Measurements from ENCODE around the gene RPAIN.

DNA sequence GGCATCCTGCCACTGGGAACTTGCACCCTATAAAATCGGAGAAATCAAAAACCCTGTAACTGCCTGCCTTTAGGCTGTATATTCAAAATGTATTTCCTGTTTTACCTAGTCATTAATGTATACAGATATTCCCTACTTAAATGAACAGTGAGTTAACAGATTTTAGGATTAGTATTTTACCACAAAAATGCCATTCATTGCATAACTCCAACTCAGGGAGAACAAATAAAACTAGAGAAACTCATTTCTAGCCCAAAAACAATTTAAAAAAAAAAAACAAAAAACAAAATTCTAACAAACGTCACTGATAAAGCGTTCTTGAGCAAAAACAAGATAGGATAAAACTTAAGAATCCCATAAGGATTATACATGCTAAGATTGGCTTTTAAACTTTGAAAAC, 52.5 kb downstream of the RPAIN start:
- TF ChIP-seq POLR2A (IDR thresholded peaks at IDR 0.05) (no peak), EP300 (IDR thresholded peaks at IDR 0.05) (no peak)
- TF ChIP-seq, protein P1, sequence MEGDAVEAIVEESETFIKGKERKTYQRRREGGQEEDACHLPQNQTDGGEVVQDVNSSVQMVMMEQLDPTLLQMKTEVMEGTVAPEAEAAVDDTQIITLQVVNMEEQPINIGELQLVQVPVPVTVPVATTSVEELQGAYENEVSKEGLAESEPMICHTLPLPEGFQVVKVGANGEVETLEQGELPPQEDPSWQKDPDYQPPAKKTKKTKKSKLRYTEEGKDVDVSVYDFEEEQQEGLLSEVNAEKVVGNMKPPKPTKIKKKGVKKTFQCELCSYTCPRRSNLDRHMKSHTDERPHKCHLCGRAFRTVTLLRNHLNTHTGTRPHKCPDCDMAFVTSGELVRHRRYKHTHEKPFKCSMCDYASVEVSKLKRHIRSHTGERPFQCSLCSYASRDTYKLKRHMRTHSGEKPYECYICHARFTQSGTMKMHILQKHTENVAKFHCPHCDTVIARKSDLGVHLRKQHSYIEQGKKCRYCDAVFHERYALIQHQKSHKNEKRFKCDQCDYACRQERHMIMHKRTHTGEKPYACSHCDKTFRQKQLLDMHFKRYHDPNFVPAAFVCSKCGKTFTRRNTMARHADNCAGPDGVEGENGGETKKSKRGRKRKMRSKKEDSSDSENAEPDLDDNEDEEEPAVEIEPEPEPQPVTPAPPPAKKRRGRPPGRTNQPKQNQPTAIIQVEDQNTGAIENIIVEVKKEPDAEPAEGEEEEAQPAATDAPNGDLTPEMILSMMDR (IDR thresholded peaks at IDR 0.05), result no peak

Data from ovary (tissue), 3 donors.